Heart right ventricle (tissue), 16 donors: ENCODE results near the gene ALPP. TPM values are rescaled to one million over a fixed set of nuclear protein-coding genes. Genes with fewer than 3 reads are reported as not detected.

Source experiments
- ATAC-seq, 8 donors: fragments of 200-7000 bp; cut with Tn5 transposase; one replicate each; pipeline ENCODE4 v1.9.1; 2020; ENCODE audit warnings: mild to moderate bottlenecking in 8 of 8, moderate library complexity in 8 of 8, moderate number of reproducible peaks in 1 of 8
- DNase-seq, 2 donors: peaks; one replicate each; pipeline ENCODE4 v3.0.0-alpha.2; 2020
- H3K27ac ChIP-seq, 10 donors: fragments of 200-600 bp; sonication (generic) in 2 of 10; one replicate each; pipeline versions ENCODE4 v1.5.0 to v1.8.0; 2020 to 2022; ENCODE audit warnings: mild to moderate bottlenecking in 3 of 10
- H3K27me3 ChIP-seq, 7 donors: fragments of 200-600 bp; one replicate each; pipeline ENCODE4 v1.8.0; 2021 to 2022; ENCODE audit warnings: mild to moderate bottlenecking in 2 of 7
- H3K36me3 ChIP-seq, 9 donors: fragments of 200-600 bp; sonication (generic) in 1 of 9; one replicate each; pipeline versions ENCODE4 v1.5.0 to v1.8.0; 2020 to 2022; ENCODE audit warnings: mild to moderate bottlenecking in 2 of 9
- H3K4me1 ChIP-seq, 9 donors: fragments of 200-600 bp; sonication (generic) in 1 of 9; one replicate each; pipeline versions ENCODE4 v1.5.0 to v1.8.0; 2020 to 2022; ENCODE audit warnings: mild to moderate bottlenecking in 4 of 9
- H3K4me3 ChIP-seq, 10 donors: fragments of 200-600 bp; sonication (generic) in 2 of 10; one replicate each; pipeline versions ENCODE4 v1.5.0 to v1.8.0; 2020 to 2022; ENCODE audit warnings: mild to moderate bottlenecking in 7 of 10, moderate library complexity in 2 of 10
- H3K9me3 ChIP-seq, 11 donors: fragments of 200-600 bp in 10 of 11; sonication (generic) in 2 of 11; one replicate each; pipeline versions ENCODE4 v1.5.0 to v1.8.0; 2013 to 2022; ENCODE audit warnings: mild to moderate bottlenecking in 2 of 11, control low read depth in 1 of 11, moderate library complexity in 1 of 11
- CTCF ChIP-seq, 9 donors: fragments of 200-600 bp; sonication (generic) in 2 of 9; IDR thresholded peaks; one replicate each; pipeline versions ENCODE4 v1.5.0 to v1.8.0; 2021 to 2022; ENCODE audit warnings: antibody characterized with exemption in 9 of 9, mild to moderate bottlenecking in 5 of 9, moderate library complexity in 1 of 9
- WGBS, 2 donors: extraction: QIAGEN DNeasy Blood & Tissue Kit; methylation state at CpG; one replicate each; pipeline ENCODE4 v1.1.7; 2013; ENCODE audit warnings: inconsistent platforms in 1 of 2; 5-methylcytosine and 5-hydroxymethylcytosine counted together
- intact Hi-C, 10 donors: fragments of 100-400 bp; cut with DNase I; formaldehyde crosslinking; loops; one replicate each; pipeline versions ENCODE4 v1.11.1 to v1.14.2; 2022
- polyA plus RNA-seq, 2 donors: library from polyadenylated mRNA; stranded (reverse); fragments of 200-250 nt; gene quantifications; one replicate each; pipeline ENCODE4 v1.2.3, GENCODE V29; 2013
- total RNA-seq, 10 donors: library from RNA; stranded (reverse); fragmentation: NEBNext Ultra II Directional in 3 of 10; extraction: Animal tissue kit (Norgen Biotek cat#: 25700) in 3 of 10; gene quantifications; one replicate each; pipeline versions ENCODE4 v1.2.1 to v1.2.4, GENCODE V29; 2021 to 2023
- donor health status: Arrhythmogenic right ventricular cardiomyopathy.
- donor health status: ischemic (EF 13 %, LVEDD 7.1; RV severe dilation, severe dysfunction).
- donor health status: healthy with polysubstance abuse.
- donor health status: DM: no; HTN: yes; CAD: no.
- donor health status: DM: no; HTN: no; CAD: no.
- donor health status: ischemic (EF 25% LVEDD 6.9; RV normal size, moderate dysfunction).
- donor health status: ischemic (EF 25% LVEDD 5.7; RV mildly dilated, moderate dysfunction).
- donor health status: healthy.
- donor health status: DM: yes; HTN: yes; CAD: no.
- donor health status: Ischemic cardiomyopathy.
- donor health status: ischemic (EF 35%, LVEDD 5.7; RV mildly dilated, moderate dysfunction).
- donor health status: nonischemic (EF 11% LVEDD 7.7; RV severe dilation, severe dysfunction).
- donor health status: DM: yes; HTN: yes; CAD: no.
- donor health status: PGD.
- donor health status: ischemic (EF 29% LVEDD 5.4; RV normal size, mild dysfunction).
- donor health status: nonischemic (EF 23%, LVEDD 6.1; RV moderate dilation, normal function).

ALPP gene
- total and polyA plus RNA-seq, 12 donors: not detected

- peak in 2 of 8 donors; percentile 20 to 30 for ATAC-seq
- WGBS, 2 donors: 1 to 2% methylated on average over 49 of the region's 49 CpGs
- TF ChIP-seq CTCF (IDR thresholded peaks at IDR 0.05): no peak
- Histone ChIP-seq H3K4me3 (peak overlapping the region in 9 of 10 donors; percentile 13 to 45 (median 27)), H3K27ac (no peak overlapping the region), H3K9me3 (peaks cover 0 to 19% (median 0%) of the 10 kb centered on the region in 11 donors), H3K36me3 (no peaks in the 10 kb centered on the region), H3K4me1 (peaks cover 3 to 28% (median 20%) of the 10 kb centered on the region in 9 donors), H3K27me3 (peaks cover 33 to 96% (median 87%) of the 10 kb centered on the region in 7 donors)
- intact Hi-C loops: no loop called here
- no peak for DNase-seq
Observed at GRCh38 chr2:232418466-232419244, 40.1 kb downstream of the ALPP start.

GRCh38 chr2:232419245-232420072 is 40.9 kb downstream of the ALPP start:
- Histone ChIP-seq H3K27ac (no peak overlapping the region), H3K4me1 (peaks cover 3 to 28% (median 20%) of the 10 kb centered on the region in 9 donors), H3K27me3 (peaks cover 33 to 98% (median 88%) of the 10 kb centered on the region in 7 donors), H3K9me3 (peaks cover 0 to 19% (median 0%) of the 10 kb centered on the region in 11 donors), H3K4me3 (peak overlapping the region in 8 of 10 donors; percentile 13 to 45 (median 31)), H3K36me3 (no peaks in the 10 kb centered on the region)
- no peak for TF ChIP-seq CTCF (IDR thresholded peaks at IDR 0.05)
- ATAC-seq: peak in 1 of 8 donors; percentile 19
- 2 to 4% methylated on average over 79 of the region's 79 CpGs for WGBS, 2 donors
- intact Hi-C loops: no loop called here
- DNase-seq: no peak

- intact Hi-C loops: no loop called here
- Histone ChIP-seq H3K36me3 (no peaks in the 10 kb centered on the region), H3K4me1 (peaks cover 3 to 28% (median 20%) of the 10 kb centered on the region in 9 donors), H3K4me3 (no peak overlapping the region), H3K27ac (no peak overlapping the region), H3K9me3 (peaks cover 0 to 19% (median 0%) of the 10 kb centered on the region in 11 donors), H3K27me3 (peaks cover 33 to 97% (median 88%) of the 10 kb centered on the region in 7 donors)
- no peak for ATAC-seq
- TF ChIP-seq CTCF (IDR thresholded peaks at IDR 0.05): no peak
- WGBS, 2 donors: 2 to 6% methylated on average over 22 of the region's 22 CpGs
- DNase-seq: no peak
Observed at GRCh38 chr2:232420073-232420454, 41.5 kb downstream of the ALPP start.

GRCh38 chr2:232420463-232421188 is 42.1 kb downstream of the ALPP start:
- peaks cover 33 to 95% (median 88%) of the 10 kb centered on the region in 7 donors for H3K27me3 ChIP-seq
- H3K36me3 ChIP-seq: no peaks in the 10 kb centered on the region
- TF ChIP-seq CTCF (IDR thresholded peaks at IDR 0.05): no peak
- no peak for DNase-seq
- peak overlapping the region in 8 of 10 donors; percentile 8 to 30 (median 18) for H3K4me3 ChIP-seq
- H3K4me1 ChIP-seq: peaks cover 3 to 28% (median 20%) of the 10 kb centered on the region in 9 donors
- intact Hi-C loops: no loop called here
- WGBS, 2 donors: 1% methylated on average over 59 to 77 of the region's 79 CpGs
- H3K27ac ChIP-seq: no peak overlapping the region
- peaks cover 0 to 19% (median 0%) of the 10 kb centered on the region in 11 donors for H3K9me3 ChIP-seq
- ATAC-seq: peak in 1 of 8 donors; percentile 32
